Colon (tissue), 2 donors: Measurements from ENCODE around the gene LRRC36.

Experiments used
- FAIRE-seq: peaks from 2 replicates; lab custom pipeline; 2012; peaks lifted over from hg19 to GRCh38; lab: Jason Lieb, UNC
- donor health status: control.
- donor health status: control.

The LRRC36 gene

GRCh38 chr16:67326472-67327309 lies at the start of gene LRRC36, which contains the start of gene KCTD19:
TSS of gene LRRC36 (plus strand) at chr16:67326815. CDS start at chr16:67326863, 48 bp downstream.
TSS of gene KCTD19 (minus strand) at chr16:67326741. CDS start at chr16:67326707, 34 bp downstream.
- no peak for FAIRE-seq

GRCh38 chr16:67277294-67277998 lies 49.2 kb upstream of the LRRC36 start:
- no peak for FAIRE-seq

GRCh38 chr16:67277999-67278772 lies 48.4 kb upstream of the LRRC36 start:
- FAIRE-seq = no peak

GRCh38 chr16:67278773-67279295 lies 47.8 kb upstream of the LRRC36 start:
- FAIRE-seq = no peak

- no peak for FAIRE-seq
Observed at GRCh38 chr16:67279296-67280089, 47.1 kb upstream of the LRRC36 start, which contains the start of gene PLEKHG4. TSS of gene PLEKHG4 (plus strand) at chr16:67279532. CDS start at chr16:67280045, 513 bp downstream.

GRCh38 chr16:67280090-67281015 lies 46.3 kb upstream of the LRRC36 start:
- FAIRE-seq = no peak

GRCh38 chr16:67281536-67282446 lies 44.8 kb upstream of the LRRC36 start:
- no peak for FAIRE-seq

- FAIRE-seq = no peak
Observed at GRCh38 chr16:67282447-67282805, 44.2 kb upstream of the LRRC36 start.

GRCh38 chr16:67283039-67283825 lies 43.4 kb upstream of the LRRC36 start:
- no peak for FAIRE-seq

GRCh38 chr16:67283826-67284555 lies 42.6 kb upstream of the LRRC36 start:
- no peak for FAIRE-seq

GRCh38 chr16:67284699-67285646 lies 41.6 kb upstream of the LRRC36 start:
- FAIRE-seq = no peak

- FAIRE-seq = no peak
Observed at GRCh38 chr16:67286441-67287235, 40.0 kb upstream of the LRRC36 start.

GRCh38 chr16:67287960-67288359 lies 38.7 kb upstream of the LRRC36 start:
- FAIRE-seq = no peak

- FAIRE-seq = no peak
Observed at GRCh38 chr16:67291461-67291860, 35.2 kb upstream of the LRRC36 start.

- no peak for FAIRE-seq
Observed at GRCh38 chr16:67294171-67294757, 32.4 kb upstream of the LRRC36 start.
